Prostate gland (tissue), 2 donors: ENCODE results near the gene ACER3.

ENCODE experiments used
- CTCF ChIP-seq, 4 experiments: fragments of 200-600 bp in 2 of 4; fragments of 450-650 bp in 2 of 4; sonication (generic) in 2 of 4; IDR thresholded peaks; 1 replicate in 3 of 4; 2 replicates in 1 of 4; pipeline ENCODE4 v1.5.1; 2016 to 2019; ENCODE audit warnings: antibody characterized with exemption in 4 of 4, mild to moderate bottlenecking in 2 of 4, moderate library complexity in 2 of 4
- POLR2A ChIP-seq: fragments of 450-650 bp; IDR thresholded peaks from one replicate; pipeline ENCODE4 v1.6.1; 2016; ENCODE audit warnings: antibody characterized with exemption, mild to moderate bottlenecking

GRCh38 chr11:76860539-76861475 is at the start of gene ACER3:
- TF ChIP-seq CTCF (IDR thresholded peaks at IDR 0.05), result peak in 1 of 4 experiments; percentile 7
- peak; percentile 85 for TF ChIP-seq POLR2A
